Neural progenitor cell (in vitro differentiated cells): ENCODE data around the gene RAB15.

ENCODE experiments used
- EZH2 ChIP-seq: fragments of 200-600 bp; sonication (generic); IDR thresholded peaks from 2 replicates; pipeline ENCODE4 v1.6.1; 2017; ENCODE audit warnings: antibody characterized with exemption, mild to moderate bottlenecking, moderate library complexity
- EZH2phosphoT487 ChIP-seq: fragments of 200-600 bp; sonication (generic); IDR thresholded peaks from 2 replicates; pipeline ENCODE4 v1.6.1; 2017; ENCODE audit warnings: antibody characterized with exemption
- TF ChIP-seq, protein P1 (sequence below): fragments of 200-600 bp; sonication (generic); IDR thresholded peaks from 2 replicates; pipeline ENCODE4 v1.5.1; 2017; ENCODE audit warnings: antibody characterized with exemption, mild to moderate bottlenecking

DNA sequence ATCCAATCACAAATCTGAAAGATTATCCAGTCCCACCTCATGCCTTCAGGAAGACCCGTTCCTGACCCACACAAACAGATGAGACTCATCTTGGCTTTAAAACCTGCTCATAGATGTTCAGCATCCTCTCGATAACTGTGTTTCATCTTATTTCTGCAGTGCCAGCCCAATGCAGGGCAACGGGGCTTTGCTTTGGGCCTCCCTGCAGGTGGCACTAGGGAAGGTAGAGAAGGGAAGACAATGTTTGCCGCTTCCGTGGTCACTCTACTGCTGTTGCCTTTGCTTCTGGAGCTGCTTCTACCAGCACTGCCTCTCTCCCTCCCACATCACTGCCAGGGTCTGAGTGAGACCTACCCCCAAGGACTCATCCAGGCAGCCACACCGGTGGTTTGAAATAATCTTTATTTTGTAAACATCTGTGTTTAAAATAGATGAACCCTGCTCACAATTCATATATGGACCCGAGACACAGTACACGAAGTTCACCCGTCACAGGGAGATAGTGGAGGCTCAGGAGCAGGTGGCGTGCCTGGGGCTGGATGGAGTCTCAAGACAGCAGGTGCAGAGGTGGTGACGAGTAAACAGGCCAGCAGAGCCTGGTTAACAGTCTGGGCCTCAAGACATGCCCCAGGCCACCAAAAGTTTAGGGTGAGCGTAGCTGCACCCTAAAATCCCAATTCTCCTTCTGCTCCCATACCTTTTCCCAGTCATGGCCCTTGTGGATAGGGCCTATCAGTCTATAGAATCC is 26.5 kb downstream of the RAB15 start:
- TF ChIP-seq, protein P1, sequence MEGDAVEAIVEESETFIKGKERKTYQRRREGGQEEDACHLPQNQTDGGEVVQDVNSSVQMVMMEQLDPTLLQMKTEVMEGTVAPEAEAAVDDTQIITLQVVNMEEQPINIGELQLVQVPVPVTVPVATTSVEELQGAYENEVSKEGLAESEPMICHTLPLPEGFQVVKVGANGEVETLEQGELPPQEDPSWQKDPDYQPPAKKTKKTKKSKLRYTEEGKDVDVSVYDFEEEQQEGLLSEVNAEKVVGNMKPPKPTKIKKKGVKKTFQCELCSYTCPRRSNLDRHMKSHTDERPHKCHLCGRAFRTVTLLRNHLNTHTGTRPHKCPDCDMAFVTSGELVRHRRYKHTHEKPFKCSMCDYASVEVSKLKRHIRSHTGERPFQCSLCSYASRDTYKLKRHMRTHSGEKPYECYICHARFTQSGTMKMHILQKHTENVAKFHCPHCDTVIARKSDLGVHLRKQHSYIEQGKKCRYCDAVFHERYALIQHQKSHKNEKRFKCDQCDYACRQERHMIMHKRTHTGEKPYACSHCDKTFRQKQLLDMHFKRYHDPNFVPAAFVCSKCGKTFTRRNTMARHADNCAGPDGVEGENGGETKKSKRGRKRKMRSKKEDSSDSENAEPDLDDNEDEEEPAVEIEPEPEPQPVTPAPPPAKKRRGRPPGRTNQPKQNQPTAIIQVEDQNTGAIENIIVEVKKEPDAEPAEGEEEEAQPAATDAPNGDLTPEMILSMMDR: no peak
- TF ChIP-seq EZH2 (no peak), EZH2phosphoT487 (no peak)
